Measurements from ENCODE around the gene HELQ.

DNA sequence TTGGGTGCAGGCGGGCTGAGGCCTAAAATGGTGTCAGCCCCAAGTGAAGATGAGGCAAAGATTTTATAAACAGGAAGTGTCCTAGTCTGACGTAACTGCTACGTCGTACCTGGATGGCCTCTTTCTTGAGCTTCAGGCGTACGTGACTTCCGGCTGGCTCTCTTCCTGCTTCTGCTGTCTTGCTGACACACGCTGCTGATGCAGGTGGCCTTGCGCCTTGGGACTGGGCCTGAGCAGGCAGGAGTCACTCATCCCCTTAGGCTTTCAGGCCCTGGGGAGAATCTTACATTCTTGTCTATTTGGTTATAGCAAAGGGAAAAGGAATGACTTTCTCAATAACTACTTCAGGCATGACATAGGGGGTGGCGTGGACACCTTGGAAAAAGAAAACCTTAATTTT, 49.4 kb upstream of the HELQ start:
- TF ChIP-seq, protein P1, sequence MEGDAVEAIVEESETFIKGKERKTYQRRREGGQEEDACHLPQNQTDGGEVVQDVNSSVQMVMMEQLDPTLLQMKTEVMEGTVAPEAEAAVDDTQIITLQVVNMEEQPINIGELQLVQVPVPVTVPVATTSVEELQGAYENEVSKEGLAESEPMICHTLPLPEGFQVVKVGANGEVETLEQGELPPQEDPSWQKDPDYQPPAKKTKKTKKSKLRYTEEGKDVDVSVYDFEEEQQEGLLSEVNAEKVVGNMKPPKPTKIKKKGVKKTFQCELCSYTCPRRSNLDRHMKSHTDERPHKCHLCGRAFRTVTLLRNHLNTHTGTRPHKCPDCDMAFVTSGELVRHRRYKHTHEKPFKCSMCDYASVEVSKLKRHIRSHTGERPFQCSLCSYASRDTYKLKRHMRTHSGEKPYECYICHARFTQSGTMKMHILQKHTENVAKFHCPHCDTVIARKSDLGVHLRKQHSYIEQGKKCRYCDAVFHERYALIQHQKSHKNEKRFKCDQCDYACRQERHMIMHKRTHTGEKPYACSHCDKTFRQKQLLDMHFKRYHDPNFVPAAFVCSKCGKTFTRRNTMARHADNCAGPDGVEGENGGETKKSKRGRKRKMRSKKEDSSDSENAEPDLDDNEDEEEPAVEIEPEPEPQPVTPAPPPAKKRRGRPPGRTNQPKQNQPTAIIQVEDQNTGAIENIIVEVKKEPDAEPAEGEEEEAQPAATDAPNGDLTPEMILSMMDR (IDR thresholded peaks at IDR 0.05): no peak
- TF ChIP-seq POLR2A (IDR thresholded peaks at IDR 0.05) (no peak), EP300 (IDR thresholded peaks at IDR 0.05) (no peak)
